IMR-90 (cell line): ENCODE data around the gene STIM1. TPM values are rescaled to one million over a fixed set of nuclear protein-coding genes. Genes with fewer than 3 reads are reported as not detected.

Experiments
- ATAC-seq: fragments of 200-7000 bp; cut with Tn5 transposase; 2 replicates; pipeline ENCODE4 v1.9.1; 2020; ENCODE audit warnings: low read depth, mild to moderate bottlenecking, moderate library complexity
- BruUV-seq: library from RNA; stranded (reverse); fragments of 400-500 nt; replicated peaks from 2 replicates; lab custom pipeline; 2021; lab: Mats Ljungman, UMichigan
- CTCF ChIA-PET: fragments of 300-600 bp; formaldehyde crosslinking; extraction: SDS; loops from one replicate; lab custom pipeline; 2021; ENCODE audit warnings: antibody characterized with exemption; lab: Yijun Ruan, JAX
- POLR2A ChIA-PET: fragments of 300-600 bp; sonication (Branson Sonifier 250); formaldehyde crosslinking; loops from one replicate; lab custom pipeline; 2022; ENCODE audit warnings: antibody characterized with exemption; ENCODE audit not compliant: unreplicated experiment; lab: Charles Lee
- DNase-seq: peaks from one replicate; pipeline ENCODE4 v3.0.0; 2013
- H2AFZ ChIP-seq: replicated peaks from 2 replicates; pipeline ENCODE3; 2013; ENCODE audit warnings: low read length, mild to moderate bottlenecking; ENCODE audit not compliant: poor library complexity
- H2AK5ac ChIP-seq: 2 replicates; pipeline ENCODE4 v1.6.1; 2013; ENCODE audit warnings: low read depth, low read length, inconsistent platforms
- H2AK9ac ChIP-seq: replicated peaks from 2 replicates; pipeline ENCODE3; 2013; ENCODE audit warnings: mild to moderate bottlenecking, low read depth, low read length, moderate library complexity; ENCODE audit not compliant: poor library complexity
- H2BK120ac ChIP-seq: 2 replicates; pipeline ENCODE4 v1.6.1; 2013; ENCODE audit warnings: low read depth, low read length, inconsistent platforms
- H2BK15ac ChIP-seq: 3 replicates; pipeline ENCODE4 v1.6.1; 2013; ENCODE audit warnings: low read depth, low read length, inconsistent platforms
- H2BK20ac ChIP-seq: 2 replicates; pipeline ENCODE4 v1.6.1; 2013; ENCODE audit warnings: low read depth, mild to moderate bottlenecking, inconsistent platforms, low read length, moderate library complexity
- H2BK5ac ChIP-seq: 2 replicates; pipeline ENCODE4 v1.6.1; 2013; ENCODE audit warnings: mild to moderate bottlenecking, low read depth, low read length, inconsistent platforms; ENCODE audit not compliant: poor library complexity, severe bottlenecking
- H3K14ac ChIP-seq: replicated peaks from 2 replicates; pipeline ENCODE4 v1.6.1; 2013; ENCODE audit warnings: low read depth, low read length, inconsistent platforms
- H3K18ac ChIP-seq: 2 replicates; pipeline ENCODE4 v1.6.1; 2013; ENCODE audit warnings: low read depth, low read length, control low read depth
- H3K23ac ChIP-seq: 2 replicates; pipeline ENCODE4 v1.6.1; 2013; ENCODE audit warnings: low read depth, low read length, inconsistent platforms
- H3K27ac ChIP-seq: 2 replicates; pipeline ENCODE4 v1.5.1; 2013; ENCODE audit warnings: mild to moderate bottlenecking, control low read depth, low read length; ENCODE audit not compliant: insufficient read depth
- H3K27me3 ChIP-seq: 2 replicates; pipeline ENCODE4 v1.6.1; 2013; ENCODE audit warnings: low read length; ENCODE audit not compliant: control insufficient read depth, insufficient read depth
- H3K36me3 ChIP-seq: 2 replicates; pipeline ENCODE4 v1.6.1; 2013; ENCODE audit warnings: low read length, mixed read lengths; ENCODE audit not compliant: control insufficient read depth, insufficient read depth
- H3K4ac ChIP-seq: 2 replicates; pipeline ENCODE4 v1.6.1; 2013; ENCODE audit warnings: low read depth, low read length, inconsistent platforms
- H3K4me1 ChIP-seq: 2 replicates; pipeline ENCODE4 v1.6.1; 2013; ENCODE audit warnings: low read length, mixed read lengths; ENCODE audit not compliant: control insufficient read depth, insufficient read depth
- H3K4me2 ChIP-seq: 2 replicates; pipeline ENCODE4 v1.6.1; 2013; ENCODE audit warnings: low read depth, mild to moderate bottlenecking, control low read depth, low read length, moderate library complexity
- H3K4me3 ChIP-seq: 2 replicates; pipeline ENCODE4 v1.5.1; 2013; ENCODE audit warnings: low read depth, mild to moderate bottlenecking, control low read depth, low read length, moderate library complexity; ENCODE audit not compliant: insufficient read depth
- H3K56ac ChIP-seq: 2 replicates; pipeline ENCODE4 v1.6.1; 2013; ENCODE audit warnings: low read length, inconsistent platforms; ENCODE audit not compliant: insufficient read depth; ENCODE audit errors: extremely low read depth
- H3K79me1 ChIP-seq, 2 experiments: 2 replicates each; pipeline ENCODE4 v1.6.1; 2013; ENCODE audit warnings: low read length in 2 of 2, inconsistent platforms in 1 of 2, low read depth in 1 of 2
- H3K9ac ChIP-seq: 2 replicates; pipeline ENCODE4 v1.6.1; 2013; ENCODE audit warnings: low read depth, low read length, control low read depth
- H3K9me1 ChIP-seq: 2 replicates; pipeline ENCODE4 v1.6.1; 2013; ENCODE audit warnings: low read length, inconsistent platforms; ENCODE audit not compliant: insufficient read depth
- H3K9me3 ChIP-seq: 2 replicates; pipeline ENCODE4 v1.6.1; 2013; ENCODE audit warnings: low read length; ENCODE audit not compliant: control insufficient read depth, insufficient read depth
- H4K20me1 ChIP-seq: 2 replicates; pipeline ENCODE4 v1.6.1; 2013; ENCODE audit warnings: low read length, inconsistent platforms; ENCODE audit not compliant: insufficient read depth
- H4K5ac ChIP-seq: 2 replicates; pipeline ENCODE4 v1.6.1; 2013; ENCODE audit warnings: mild to moderate bottlenecking, low read depth, low read length, control low read depth
- H4K8ac ChIP-seq, 2 experiments: 2 replicates each; pipeline ENCODE4 v1.6.1; 2013; ENCODE audit warnings: low read depth in 2 of 2, low read length in 2 of 2, control low read depth in 1 of 2, inconsistent platforms in 1 of 2
- H4K91ac ChIP-seq: 2 replicates; pipeline ENCODE4 v1.6.1; 2013; ENCODE audit warnings: low read depth, low read length, inconsistent platforms; ENCODE audit not compliant: insufficient read depth
- BHLHE40 ChIP-seq: fragments of 150-350 bp; IDR thresholded peaks from 2 replicates; pipeline ENCODE4 v1.6.1; 2016; ENCODE audit warnings: mild to moderate bottlenecking, low read depth, low read length
- CEBPB ChIP-seq: IDR thresholded peaks from 2 replicates; pipeline ENCODE4 v1.6.1; 2012; ENCODE audit warnings: low read depth, low read length, improper control_type of control experiment
- CHD1 ChIP-seq: IDR thresholded peaks from 2 replicates; pipeline ENCODE4 v1.6.1; 2012; ENCODE audit warnings: low read depth, low read length, improper control_type of control experiment
- CTCF ChIP-seq: conservative IDR thresholded peaks from 2 replicates; pipeline ENCODE4 v1.5.1; 2012; ENCODE audit warnings: mild to moderate bottlenecking, low read depth, low read length, improper control_type of control experiment
- ELK1 ChIP-seq: fragments of 150-350 bp; IDR thresholded peaks from 2 replicates; pipeline ENCODE4 v1.6.1; 2016; ENCODE audit warnings: low read depth, mild to moderate bottlenecking, low read length, moderate library complexity, borderline replicate concordance
- FOS ChIP-seq: fragments of 150-350 bp; IDR thresholded peaks from 2 replicates; pipeline ENCODE4 v1.6.1; 2016; ENCODE audit warnings: low read depth, low read length
- MAFK ChIP-seq: IDR thresholded peaks from 2 replicates; pipeline ENCODE4 v1.6.1; 2012; ENCODE audit warnings: low read depth, low read length, improper control_type of control experiment
- MAZ ChIP-seq: IDR thresholded peaks from 2 replicates; pipeline ENCODE4 v1.6.1; 2012; ENCODE audit warnings: low read depth, mild to moderate bottlenecking, low read length, improper control_type of control experiment, moderate library complexity, borderline replicate concordance
- MXI1 ChIP-seq: IDR thresholded peaks from 2 replicates; pipeline ENCODE4 v1.6.1; 2012; ENCODE audit warnings: low read depth, mild to moderate bottlenecking, low read length, moderate library complexity, borderline replicate concordance
- NFE2L2 ChIP-seq: fragments of 150-350 bp; IDR thresholded peaks from 2 replicates; pipeline ENCODE4 v1.6.1; 2016; ENCODE audit warnings: low read depth, mild to moderate bottlenecking, low read length
- POLR2A ChIP-seq: IDR thresholded peaks from 2 replicates; pipeline ENCODE4 v1.6.1; 2012; ENCODE audit warnings: mild to moderate bottlenecking, low read depth, low read length
- RCOR1 ChIP-seq: IDR thresholded peaks from 2 replicates; pipeline ENCODE4 v1.6.1; 2012; ENCODE audit warnings: mild to moderate bottlenecking, low read length, improper control_type of control experiment; ENCODE audit not compliant: insufficient replicate concordance
- RFX5 ChIP-seq: IDR thresholded peaks from 2 replicates; pipeline ENCODE4 v1.8.0; 2012; ENCODE audit warnings: low read depth, mild to moderate bottlenecking, low read length, moderate library complexity
- SMC3 ChIP-seq: fragments of 150-350 bp; IDR thresholded peaks from 2 replicates; pipeline ENCODE4 v1.6.1; 2016; ENCODE audit warnings: low read depth, mild to moderate bottlenecking, antibody characterized with exemption, low read length, moderate library complexity
- USF2 ChIP-seq: fragments of 150-350 bp; IDR thresholded peaks from 2 replicates; pipeline ENCODE4 v1.6.1; 2017; ENCODE audit warnings: mild to moderate bottlenecking, antibody characterized with exemption, low read length, low read depth
- WGBS, 2 experiments: methylation state at CpG; one replicate each; pipeline versions ENCODE4 v1.1.5 to v1.1.7; 2013; ENCODE audit warnings: missing lambda C conversion rate in 2 of 2; ENCODE audit not compliant: insufficient read length in 1 of 2; ENCODE audit errors: extremely low coverage in 2 of 2; 5-methylcytosine and 5-hydroxymethylcytosine counted together
- dilution Hi-C: fragments of 300-500 bp; cut with HindIII; formaldehyde crosslinking; loops from one replicate; pipeline ENCODE4 v1.14.3; 2018; ENCODE audit warnings: low sequenced_read_pairs; ENCODE audit not compliant: unreplicated experiment
- in situ Hi-C: fragments of 300-500 bp; cut with MboI; formaldehyde crosslinking; loops from 3 replicates; pipeline ENCODE4 v1.14.3; 2019; ENCODE audit warnings: low sequenced_read_pairs, inconsistent platforms, mixed read lengths
- intact Hi-C: fragments of 100-400 bp; cut with micrococcal nuclease; formaldehyde crosslinking; loops from 2 replicates; pipeline ENCODE4 v1.10.0; 2022
- polyA plus RNA-seq, 3 experiments: library from polyadenylated mRNA; depleted of rRNA; stranded (reverse); fragments of >200 nt; gene quantifications; 2 replicates each; pipeline ENCODE4 v1.2.3, GENCODE V29; 2012; ENCODE audit warnings: low replicate concordance in 1 of 3
- total RNA-seq: library from RNA; depleted of rRNA; stranded (reverse); fragments of >200 nt; gene quantifications from 2 replicates; pipeline ENCODE4 v1.2.3, GENCODE V29; 2012

STIM1 gene
- total and polyA plus RNA-seq, 2 of the 4 experiments (the other 2 are of a cell fraction): 17.9 to 23.0 TPM

- intact Hi-C loops: loop anchor here (5.0 kb wide), 1 partner anchor 85 kb away; the partner anchor contains the start of gene STIM1
- CTCF ChIA-PET: no interaction called here
- TF ChIP-seq CHD1 (no peak), USF2 (no peak), MAFK (no peak), SMC3 (no peak), MXI1 (no peak), FOS (no peak), NFE2L2 (no peak), POLR2A (no peak), ELK1 (no peak), BHLHE40 (no peak), RFX5 (no peak), CEBPB (no peak), RCOR1 (no peak), MAZ (no peak), CTCF (no peak)
These were observed 86.9 kb downstream of the STIM1 start for GRCh38 chr11:3942160-3942955.

More at GRCh38 chr11:3942160-3942955, 86.9 kb downstream of the STIM1 start:
- BruUV-seq: no TSS peak
- Histone ChIP-seq H3K18ac (no peak overlapping the region), H2AFZ (no peak overlapping the region), H3K14ac (no peak overlapping the region), H3K9me1 (peaks cover 8% of the 10 kb centered on the region), H2BK120ac (no peak overlapping the region), H3K36me3 (no peaks in the 10 kb centered on the region), H4K5ac (peak overlapping the region; percentile 14; the same call in 1 of the 2 replicates), H3K27me3 (no peaks in the 10 kb centered on the region), H2BK5ac (no peak overlapping the region), H2BK20ac (no peak overlapping the region), H2AK5ac (peak overlapping the region; percentile 18; the same call in 1 of the 2 replicates), H4K20me1 (no peaks in the 10 kb centered on the region; the same call in 1 of the 2 replicates), H2AK9ac (no peak overlapping the region), H3K4ac (no peak overlapping the region), H2BK15ac (0 out of 3 replicates have a peak overlapping the region, but pooled peaks have one; percentile 1), H3K79me1 (peaks cover 9 to 24% of the 10 kb centered on the region in 2 experiments), H3K4me2 (no peak overlapping the region), H3K9me3 (no peaks in the 10 kb centered on the region), H3K9ac (no peak overlapping the region), H4K8ac (no peak overlapping the region), H3K56ac (no peak overlapping the region), H4K91ac (no peak overlapping the region), H3K27ac (no peak overlapping the region), H3K4me3 (no peak overlapping the region), H3K4me1 (peaks cover 27% of the 10 kb centered on the region), H3K23ac (no peak overlapping the region)
- WGBS, 2 experiments: no CpG with 5 or more reads among the region's 3 CpGs
- DNase-seq (no peak), ATAC-seq (no peak)
- POLR2A ChIA-PET: no interaction called here
- in situ Hi-C loops (no loop called here), dilution Hi-C loops (no loop called here)
